Common myeloid progenitor, CD34-positive (primary cell): ENCODE results near the gene E4F1.

Source experiments
- CTCF ChIA-PET: fragments of 350-600 bp; sonication (Branson Sonifier 250); formaldehyde crosslinking; loops from one replicate; lab custom pipeline; 2021; ENCODE audit warnings: antibody characterized with exemption; lab: Charles Lee
- POLR2A ChIA-PET: fragments of 350-600 bp; sonication (Branson Sonifier 250); formaldehyde crosslinking; loops from one replicate; lab custom pipeline; 2021; ENCODE audit warnings: antibody characterized with exemption; lab: Charles Lee
- DNase-seq, 3 donors: peaks; one replicate each; pipeline versions ENCODE4 v3.0.0 to v3.0.0-alpha.2; 2013
- H3K27ac ChIP-seq, 2 experiments: 1 replicate in 1 of 2; 2 replicates in 1 of 2; pipeline ENCODE4 v1.7.0; 2013; ENCODE audit warnings: inconsistent platforms in 2 of 2, low read length in 2 of 2, mild to moderate bottlenecking in 2 of 2, low read depth in 1 of 2, moderate library complexity in 1 of 2; ENCODE audit not compliant: severe bottlenecking in 2 of 2, insufficient read depth in 1 of 2, poor library complexity in 1 of 2
- H3K27me3 ChIP-seq, 5 experiments: replicated peaks in 2 of 5; 1 replicate in 3 of 5; 2 replicates in 2 of 5; pipeline versions ENCODE4 v1.6.1 to v1.7.0; 2013; ENCODE audit warnings: low read length in 4 of 5, mild to moderate bottlenecking in 2 of 5, moderate library complexity in 2 of 5, inconsistent platforms in 1 of 5; ENCODE audit not compliant: insufficient read depth in 5 of 5, control insufficient read depth in 4 of 5
- H3K36me3 ChIP-seq, 4 experiments: 1 replicate in 2 of 4; 2 replicates in 2 of 4; pipeline versions ENCODE4 v1.6.1 to v1.7.0; 2013; ENCODE audit warnings: low read length in 3 of 4, control low read depth in 1 of 4, mild to moderate bottlenecking in 1 of 4; ENCODE audit not compliant: control insufficient read depth in 4 of 4, insufficient read depth in 4 of 4
- H3K4me1 ChIP-seq, 4 experiments: 1 replicate in 3 of 4; 2 replicates in 1 of 4; pipeline versions ENCODE4 v1.6.1 to v1.7.1; 2013; ENCODE audit warnings: low read length in 3 of 4, mild to moderate bottlenecking in 3 of 4, control low read depth in 1 of 4, inconsistent platforms in 1 of 4, moderate library complexity in 1 of 4; ENCODE audit not compliant: control insufficient read depth in 4 of 4, insufficient read depth in 4 of 4; ENCODE audit errors: control extremely low read depth in 1 of 4
- H3K4me3 ChIP-seq, 7 experiments: 1 replicate in 4 of 7; 2 replicates in 3 of 7; pipeline versions ENCODE4 v1.5.1 to v1.7.0; 2013; ENCODE audit warnings: mild to moderate bottlenecking in 7 of 7, low read length in 6 of 7, moderate library complexity in 6 of 7, inconsistent platforms in 2 of 7, low read depth in 2 of 7, control low read depth in 1 of 7; ENCODE audit not compliant: insufficient read depth in 4 of 7, control insufficient read depth in 1 of 7; ENCODE audit errors: extremely low read depth in 1 of 7
- H3K9me3 ChIP-seq, 5 experiments: 1 replicate in 4 of 5; 2 replicates in 1 of 5; pipeline versions ENCODE4 v1.6.1 to v1.7.1; 2013; ENCODE audit warnings: low read length in 4 of 5, mild to moderate bottlenecking in 2 of 5, inconsistent platforms in 1 of 5, low read depth in 1 of 5, moderate library complexity in 1 of 5; ENCODE audit not compliant: control insufficient read depth in 4 of 5, insufficient read depth in 2 of 5; ENCODE audit errors: control extremely low read depth in 1 of 5
- WGBS: methylation state at CpG from one replicate; pipeline ENCODE4 v1.1.5; 2013; ENCODE audit not compliant: insufficient coverage; 5-methylcytosine and 5-hydroxymethylcytosine counted together

Gene E4F1

GRCh38 chr16:2277466-2278271, 54.3 kb downstream of the E4F1 start:
- ChIA-PET CTCF (interaction anchor here (0.7 to 1.4 kb wide), 2 partner anchors 11 to 646 kb away, joined by 3 to 4 read pairs; no protein-coding TSS in a partner anchor), POLR2A (no interaction called here)
- no peak for DNase-seq
- Histone ChIP-seq H3K4me1 (peaks cover 0 to 1% (median 0%) of the 10 kb centered on the region in 4 experiments), H3K36me3 (peaks cover 0 to 8% (median 3%) of the 10 kb centered on the region in 4 experiments), H3K27me3 (no peaks in the 10 kb centered on the region), H3K9me3 (no peaks in the 10 kb centered on the region), H3K4me3 (no peak overlapping the region), H3K27ac (no peak overlapping the region)
- WGBS, result 98% methylated on average over 22 of the region's 25 CpGs

DNA sequence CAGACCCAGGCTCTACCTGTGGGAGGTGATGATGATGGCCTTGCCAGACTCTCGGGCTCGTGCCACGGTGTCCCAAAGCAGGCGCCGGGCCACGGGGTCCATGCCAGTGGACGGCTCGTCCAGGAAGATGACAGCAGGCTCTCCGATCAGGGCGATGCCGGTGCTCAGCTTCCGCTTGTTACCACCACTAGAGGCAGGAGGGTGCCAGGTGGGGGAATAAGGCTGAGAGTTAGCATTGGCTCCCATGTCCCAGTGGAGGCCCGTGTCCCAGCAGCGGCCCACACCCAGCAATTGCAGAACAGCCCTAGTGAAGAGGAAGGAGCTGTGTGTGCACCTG, 54.8 kb downstream of the E4F1 start:
- ChIA-PET POLR2A (no interaction called here), CTCF (interaction anchor here (1.4 to 1.7 kb wide), 2 partner anchors 10 to 60 kb away, joined by 4 read pairs; no protein-coding TSS in a partner anchor)
- H3K9me3 ChIP-seq, result no peaks in the 10 kb centered on the region
- H3K4me1 ChIP-seq, result no peaks in the 10 kb centered on the region
- WGBS, result 98% methylated on average over 13 of the region's 14 CpGs
- no peak for DNase-seq
- H3K27ac ChIP-seq, result no peak overlapping the region
- H3K36me3 ChIP-seq, result peaks cover 0 to 8% (median 3%) of the 10 kb centered on the region in 4 experiments
- H3K4me3 ChIP-seq, result no peak overlapping the region
- no peaks in the 10 kb centered on the region for H3K27me3 ChIP-seq

- ChIA-PET POLR2A (interaction anchor here (0.6 kb wide), 1 partner anchor 24 kb away, joined by 3 read pairs; no protein-coding TSS in a partner anchor), CTCF (interaction anchor here (1.4 to 1.7 kb wide), 2 partner anchors 9 to 59 kb away, joined by 4 read pairs; no protein-coding TSS in a partner anchor)
- no peak overlapping the region for H3K4me3 ChIP-seq
- no peak for DNase-seq
- no peaks in the 10 kb centered on the region for H3K9me3 ChIP-seq
- H3K27me3 ChIP-seq, result no peaks in the 10 kb centered on the region
- peaks cover 0 to 11% (median 4%) of the 10 kb centered on the region in 4 experiments for H3K36me3 ChIP-seq
- H3K27ac ChIP-seq, result no peak overlapping the region
- H3K4me1 ChIP-seq, result no peaks in the 10 kb centered on the region
- 93% methylated on average over 25 of the region's 26 CpGs for WGBS
Observed at GRCh38 chr16:2278956-2279800, 55.8 kb downstream of the E4F1 start.

DNA sequence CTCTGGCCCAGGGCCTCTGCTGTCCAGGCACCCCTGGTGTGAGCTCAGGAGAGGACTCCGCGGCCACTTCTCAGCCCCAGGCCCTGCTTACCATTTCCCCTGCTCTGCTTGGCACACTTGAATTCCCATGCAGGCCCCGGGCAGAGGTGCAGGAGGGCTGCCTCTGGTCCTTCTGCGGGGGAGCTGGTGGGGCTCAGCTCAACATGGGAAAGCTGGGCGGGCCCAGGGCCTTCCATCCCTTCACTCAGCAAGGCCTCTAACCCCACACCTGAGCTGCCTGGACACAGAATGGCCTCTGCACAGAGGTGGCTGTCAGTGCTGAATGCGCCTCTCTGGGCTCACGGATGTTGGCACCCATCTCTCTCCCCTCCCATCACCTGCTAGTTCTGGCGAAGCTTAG, 57.1 kb downstream of the E4F1 start:
- WGBS, result 100% methylated on average over 5 of the region's 8 CpGs
- Histone ChIP-seq H3K4me3 (no peak overlapping the region), H3K9me3 (no peaks in the 10 kb centered on the region), H3K36me3 (peaks cover 0 to 15% (median 7%) of the 10 kb centered on the region in 4 experiments), H3K4me1 (no peaks in the 10 kb centered on the region), H3K27me3 (no peaks in the 10 kb centered on the region), H3K27ac (no peak overlapping the region)
- POLR2A ChIA-PET, result no interaction called here
- CTCF ChIA-PET, result no interaction called here
- DNase-seq, result no peak

GRCh38 chr16:2280981-2281542, 57.7 kb downstream of the E4F1 start:
- CTCF ChIA-PET, result no interaction called here
- H3K27me3 ChIP-seq, result no peaks in the 10 kb centered on the region
- WGBS, result 97% methylated on average over 18 of the region's 24 CpGs
- H3K36me3 ChIP-seq, result peaks cover 0 to 16% (median 7%) of the 10 kb centered on the region in 4 experiments
- H3K4me1 ChIP-seq, result no peaks in the 10 kb centered on the region
- H3K27ac ChIP-seq, result no peak overlapping the region
- H3K4me3 ChIP-seq, result no peak overlapping the region
- POLR2A ChIA-PET, result no interaction called here
- no peaks in the 10 kb centered on the region for H3K9me3 ChIP-seq
- no peak for DNase-seq

DNA sequence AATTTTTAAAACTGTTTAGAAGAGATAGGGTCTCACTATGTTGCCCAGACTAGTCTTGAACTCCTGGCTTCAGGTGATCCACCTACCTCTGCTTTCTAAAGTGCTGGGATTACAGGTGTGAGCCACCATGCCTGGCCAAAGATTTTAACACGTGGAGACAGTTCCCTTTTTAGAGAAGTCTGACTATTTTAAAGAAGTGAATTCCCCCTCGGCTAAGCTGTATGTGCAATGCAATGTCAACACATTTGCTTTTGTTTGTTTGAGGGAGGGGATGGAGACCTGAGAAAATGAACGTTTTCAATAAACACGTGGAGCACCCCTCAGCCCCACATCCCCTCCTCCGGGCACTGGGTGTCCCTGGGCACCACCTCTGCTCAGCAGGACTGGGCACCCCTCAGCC, 58.9 kb downstream of the E4F1 start:
- WGBS, result 96% methylated on average over 2 of the region's 5 CpGs
- Histone ChIP-seq H3K27ac (no peak overlapping the region), H3K27me3 (no peaks in the 10 kb centered on the region), H3K4me1 (no peaks in the 10 kb centered on the region), H3K4me3 (no peak overlapping the region), H3K36me3 (peaks cover 0 to 18% (median 7%) of the 10 kb centered on the region in 4 experiments), H3K9me3 (no peaks in the 10 kb centered on the region)
- no peak for DNase-seq
- CTCF ChIA-PET, result no interaction called here
- POLR2A ChIA-PET, result no interaction called here
